SK-N-SH (cell line): ENCODE measurements around the gene WDR75.
"Not testable (repeated sequence)": the region's sequence is repeated elsewhere in the genome, so short reads cannot be mapped to it uniquely, and the experiment has no call there.

ENCODE experiments used
- CTCF ChIP-seq: fragments of 200-600 bp; sonication (generic); IDR thresholded peaks from 2 replicates; pipeline ENCODE4 v1.6.1; 2017; ENCODE audit warnings: antibody characterized with exemption, mild to moderate bottlenecking, moderate library complexity
- RCOR1 ChIP-seq: fragments of 150-350 bp; IDR thresholded peaks from 2 replicates; pipeline ENCODE4 v1.6.1; 2017; ENCODE audit warnings: antibody characterized with exemption, low read length
- YY1 ChIP-seq: IDR thresholded peaks from 2 replicates; pipeline ENCODE4 v1.4.0; 2012; ENCODE audit warnings: low read depth, mild to moderate bottlenecking

- not testable (repeated sequence) for TF ChIP-seq YY1, RCOR1, CTCF
These were observed 10.8 kb upstream of the WDR75 start for GRCh38 chr2:189430448-189430847.
